Coronary artery (tissue), 2 donors: Measurements from ENCODE around the gene SCAPER.

ENCODE experiments used
- DNase-seq: peaks from one replicate; pipeline ENCODE4 v3.0.0-alpha.2; 2017; ENCODE audit warnings: low spot score
- H3K27ac ChIP-seq, 2 donors: fragments of 200-600 bp; sonication (generic); one replicate each; pipeline ENCODE4 v1.5.1; 2016 to 2019
- H3K4me3 ChIP-seq: fragments of 200-600 bp; sonication (generic); 2 replicates; pipeline ENCODE4 v1.5.1; 2016; ENCODE audit warnings: mild to moderate bottlenecking, moderate library complexity
- CTCF ChIP-seq: fragments of 200-600 bp; sonication (generic); IDR thresholded peaks from one replicate; pipeline ENCODE4 v1.5.1; 2019; ENCODE audit warnings: antibody characterized with exemption

SCAPER gene

GRCh38 chr15:76941636-76942035 lies 36.5 kb upstream of the SCAPER start:
- DNase-seq: no peak
- no peak for TF ChIP-seq CTCF
- H3K27ac ChIP-seq: no peak overlapping the region
- no peak overlapping the region for H3K4me3 ChIP-seq

- TF ChIP-seq CTCF: no peak
- Histone ChIP-seq H3K4me3 (no peak overlapping the region), H3K27ac (no peak overlapping the region)
- no peak for DNase-seq
These were observed 34.6 kb upstream of the SCAPER start for GRCh38 chr15:76939715-76940114.

- no peak overlapping the region for H3K4me3 ChIP-seq
- TF ChIP-seq CTCF: no peak
- no peak overlapping the region for H3K27ac ChIP-seq
- no peak for DNase-seq
These were observed 33.6 kb upstream of the SCAPER start for GRCh38 chr15:76938752-76939151.

GRCh38 chr15:76936671-76937070 lies 31.5 kb upstream of the SCAPER start:
- Histone ChIP-seq H3K27ac (no peak overlapping the region), H3K4me3 (no peak overlapping the region)
- TF ChIP-seq CTCF: no peak
- no peak for DNase-seq

- no peak for DNase-seq
- H3K27ac ChIP-seq: no peak overlapping the region
- H3K4me3 ChIP-seq: no peak overlapping the region
- TF ChIP-seq CTCF: no peak
These were observed 30.5 kb upstream of the SCAPER start for GRCh38 chr15:76935620-76936019.

GRCh38 chr15:76932135-76932966 lies 27.2 kb upstream of the SCAPER start:
- no peak for TF ChIP-seq CTCF
- Histone ChIP-seq H3K27ac (peak overlapping the region; percentile 77 to 83), H3K4me3 (peak overlapping the region; percentile 83)
- no peak for DNase-seq
